Epithelial cell of proximal tubule (primary cell): Measurements from ENCODE around the gene MAP3K12. TPM values are rescaled to one million over a fixed set of nuclear protein-coding genes. Genes with fewer than 3 reads are reported as not detected.

Experiments used
- DNase-seq: peaks from one replicate; pipeline ENCODE4 v3.0.0-alpha.2; 2011; ENCODE audit warnings: low read depth
- H3K4me3 ChIP-seq: 2 replicates; pipeline ENCODE4 v1.5.1; 2011; ENCODE audit warnings: low read depth, mild to moderate bottlenecking, low read length
- total RNA-seq: library from RNA; depleted of rRNA; stranded (reverse); fragments of >200 nt; gene quantifications from 2 replicates; pipeline ENCODE4 v1.2.3, GENCODE V29; 2015
- TF ChIP-seq, protein P1 (sequence below): conservative IDR thresholded peaks from 2 replicates; pipeline ENCODE4 v1.5.1; 2012; ENCODE audit warnings: low read depth, mild to moderate bottlenecking, low read length

Gene MAP3K12
- total RNA-seq, 1 donor from 2014 or later = 16.7 TPM

DNA sequence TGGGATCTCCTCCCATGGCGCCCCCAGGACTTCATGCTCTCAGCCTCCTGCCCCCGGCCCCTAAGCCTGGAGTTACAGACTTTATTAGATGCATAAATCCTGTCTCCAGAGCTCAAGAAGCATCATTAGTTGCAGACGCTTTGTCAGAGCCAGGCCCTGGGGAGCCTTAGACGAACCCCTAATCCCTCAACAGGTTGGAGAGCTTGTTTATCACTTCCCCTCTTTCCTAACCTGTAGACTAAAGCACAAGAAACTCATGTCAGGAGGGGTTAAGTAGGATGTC, 8.3 kb upstream of the MAP3K12 start:
- H3K4me3 ChIP-seq = no peak overlapping the region
- TF ChIP-seq, protein P1, sequence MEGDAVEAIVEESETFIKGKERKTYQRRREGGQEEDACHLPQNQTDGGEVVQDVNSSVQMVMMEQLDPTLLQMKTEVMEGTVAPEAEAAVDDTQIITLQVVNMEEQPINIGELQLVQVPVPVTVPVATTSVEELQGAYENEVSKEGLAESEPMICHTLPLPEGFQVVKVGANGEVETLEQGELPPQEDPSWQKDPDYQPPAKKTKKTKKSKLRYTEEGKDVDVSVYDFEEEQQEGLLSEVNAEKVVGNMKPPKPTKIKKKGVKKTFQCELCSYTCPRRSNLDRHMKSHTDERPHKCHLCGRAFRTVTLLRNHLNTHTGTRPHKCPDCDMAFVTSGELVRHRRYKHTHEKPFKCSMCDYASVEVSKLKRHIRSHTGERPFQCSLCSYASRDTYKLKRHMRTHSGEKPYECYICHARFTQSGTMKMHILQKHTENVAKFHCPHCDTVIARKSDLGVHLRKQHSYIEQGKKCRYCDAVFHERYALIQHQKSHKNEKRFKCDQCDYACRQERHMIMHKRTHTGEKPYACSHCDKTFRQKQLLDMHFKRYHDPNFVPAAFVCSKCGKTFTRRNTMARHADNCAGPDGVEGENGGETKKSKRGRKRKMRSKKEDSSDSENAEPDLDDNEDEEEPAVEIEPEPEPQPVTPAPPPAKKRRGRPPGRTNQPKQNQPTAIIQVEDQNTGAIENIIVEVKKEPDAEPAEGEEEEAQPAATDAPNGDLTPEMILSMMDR = no peak
- no peak for DNase-seq

DNA sequence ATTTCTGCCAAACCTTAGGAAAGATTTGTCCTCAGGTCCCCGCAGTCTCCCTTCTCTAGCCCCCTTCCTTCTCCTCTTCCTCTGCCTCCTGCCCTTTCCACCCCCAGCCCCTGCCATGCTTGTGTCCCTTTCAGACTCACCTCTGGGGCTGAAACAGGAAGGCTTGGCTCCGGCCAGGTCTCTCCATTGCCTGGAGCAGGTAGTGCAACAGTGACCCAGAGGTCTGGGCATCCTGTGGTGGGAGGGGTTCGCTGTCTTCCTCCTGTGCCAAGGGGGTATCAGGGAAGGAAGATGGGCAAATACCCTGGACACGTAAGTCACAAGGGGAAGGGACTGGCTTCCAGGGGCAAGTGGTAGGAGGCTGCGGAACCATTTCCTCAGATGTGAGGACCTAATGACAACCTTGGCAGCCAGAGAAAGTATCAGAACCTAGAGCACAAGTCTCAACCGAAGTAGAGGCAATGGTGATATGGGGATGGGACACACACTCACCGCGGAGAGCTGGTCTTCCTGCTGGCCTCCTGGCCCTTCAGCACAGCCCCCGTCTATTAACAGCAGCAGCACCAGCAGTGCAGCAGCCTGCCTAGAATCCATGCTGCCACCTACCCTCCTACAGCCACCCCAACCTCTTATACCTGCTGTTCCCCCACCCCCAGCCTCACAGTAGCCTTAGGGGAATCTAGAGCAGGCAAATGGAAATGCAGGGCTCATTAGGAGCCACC, 7.8 kb upstream of the MAP3K12 start, which contains the start of gene NPFF:
TSS of gene NPFF (minus strand) at position 604 of the 722 bp plus-strand sequence. CDS start at position 594, 10 bp downstream.
- TF ChIP-seq, protein P1 = no peak

GRCh38 chr12:53506450-53506785, 7.2 kb upstream of the MAP3K12 start:
- H3K4me3 ChIP-seq = no peak overlapping the region
- TF ChIP-seq, protein P1 = no peak
- no peak for DNase-seq

More for the DNA sequence above, 7.8 kb upstream of the MAP3K12 start, which contains the start of gene NPFF:
- no peak for DNase-seq
- H3K4me3 ChIP-seq = no peak within 1 kb of the TSS

DNA sequence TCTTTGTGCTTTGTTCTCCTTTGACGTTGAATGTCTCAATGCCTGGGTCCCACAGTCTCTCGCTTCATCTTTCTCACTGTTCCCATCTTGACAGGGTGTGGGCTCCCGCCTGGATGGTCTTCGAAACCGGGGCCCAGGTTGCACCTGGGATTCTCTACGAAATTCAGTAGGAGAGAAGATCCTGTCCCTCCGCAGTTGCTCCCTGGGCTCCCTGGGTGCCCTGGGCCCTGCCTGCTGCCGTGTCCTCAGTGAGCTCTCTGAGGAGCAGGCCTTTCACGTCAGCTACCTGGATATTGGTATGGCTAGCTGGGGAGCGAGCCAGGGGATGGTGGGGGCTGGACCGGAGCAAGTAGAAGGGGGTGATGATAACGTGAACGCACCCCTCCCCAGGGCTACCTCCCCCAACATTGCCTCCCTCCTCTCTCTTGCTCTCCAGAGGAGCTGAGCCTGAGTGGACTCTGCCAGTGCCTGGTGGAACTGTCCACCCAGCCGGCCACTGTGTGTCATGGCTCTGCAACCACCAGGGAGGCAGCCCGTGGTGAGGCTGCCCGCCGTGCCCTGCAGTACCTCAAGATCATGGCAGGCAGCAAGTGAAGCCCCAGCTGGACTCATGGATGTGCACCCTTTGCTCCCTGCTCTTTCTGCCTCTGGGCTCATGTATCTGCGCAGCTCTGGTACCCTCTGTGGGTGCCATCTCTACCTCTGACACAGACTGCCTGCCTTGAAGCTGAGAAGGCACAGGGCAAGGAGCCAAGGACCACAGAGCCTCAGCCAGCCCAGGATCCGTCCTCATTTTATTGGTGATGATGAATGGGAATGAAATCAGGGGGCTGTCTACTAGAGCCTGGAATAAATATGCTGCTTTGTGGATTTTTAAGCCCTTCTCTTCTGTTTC, 6.5 kb upstream of the MAP3K12 start:
- no peak for DNase-seq

DNA sequence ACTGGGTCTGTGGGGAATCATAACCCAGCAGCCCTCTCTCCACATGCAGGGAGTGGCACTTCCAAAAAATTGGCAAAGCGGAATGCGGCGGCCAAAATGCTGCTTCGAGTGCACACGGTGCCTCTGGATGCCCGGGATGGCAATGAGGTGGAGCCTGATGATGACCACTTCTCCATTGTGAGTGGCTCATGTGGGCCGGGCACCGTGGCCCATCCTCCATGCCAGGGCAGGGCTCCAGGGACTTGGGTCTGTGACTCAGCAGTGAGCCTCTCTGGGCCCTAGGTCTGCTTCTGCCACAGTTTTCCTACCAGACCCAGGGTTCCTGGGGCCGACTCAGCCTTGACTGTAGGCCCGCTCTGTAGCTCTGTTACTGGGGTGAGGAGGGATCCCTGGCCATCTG, 5.8 kb upstream of the MAP3K12 start:
- no peak overlapping the region for H3K4me3 ChIP-seq
- TF ChIP-seq, protein P1 = no peak
- no peak for DNase-seq

More for the DNA sequence above, 6.5 kb upstream of the MAP3K12 start:
- TF ChIP-seq, protein P1 = no peak
- no peak overlapping the region for H3K4me3 ChIP-seq

GRCh38 chr12:53504004-53504920, 5.0 kb upstream of the MAP3K12 start:
- TF ChIP-seq, protein P1 = no peak
- DNase-seq = no peak
- H3K4me3 ChIP-seq = no peak overlapping the region
